D341Med (cell line): ENCODE data around the gene CHPT1.
"Not testable (repeated sequence)": the region's sequence is repeated elsewhere in the genome, so short reads cannot be mapped to it uniquely, and the experiment has no call there.

Source experiments
- DNase-seq: peaks from one replicate; pipeline ENCODE4 v3.0.0; 2012; ENCODE audit warnings: low spot score

Gene CHPT1

DNA sequence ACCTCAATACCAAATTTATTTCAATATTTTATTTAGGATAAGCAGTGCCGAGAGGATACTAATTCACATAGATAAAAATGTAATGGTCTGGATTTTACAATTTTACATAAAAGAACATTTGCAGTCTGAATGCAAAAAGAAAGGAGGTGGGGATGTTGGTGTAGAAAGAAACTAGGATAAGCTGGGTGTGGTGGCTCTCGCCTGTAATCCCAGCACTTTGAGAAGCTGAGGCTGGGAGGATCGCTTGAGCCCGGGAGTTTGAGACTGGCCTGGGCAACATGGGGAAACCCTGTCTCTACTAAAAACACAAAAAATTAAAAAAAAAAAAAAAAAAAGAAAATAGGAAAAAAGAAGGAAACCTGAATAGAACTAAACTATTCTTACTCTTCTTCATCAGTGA is 25.0 kb downstream of the CHPT1 start:
- DNase-seq: no peak

- no peak for DNase-seq
Measured at GRCh38 chr12:101727098-101727497, 29.7 kb downstream of the CHPT1 start.

DNA sequence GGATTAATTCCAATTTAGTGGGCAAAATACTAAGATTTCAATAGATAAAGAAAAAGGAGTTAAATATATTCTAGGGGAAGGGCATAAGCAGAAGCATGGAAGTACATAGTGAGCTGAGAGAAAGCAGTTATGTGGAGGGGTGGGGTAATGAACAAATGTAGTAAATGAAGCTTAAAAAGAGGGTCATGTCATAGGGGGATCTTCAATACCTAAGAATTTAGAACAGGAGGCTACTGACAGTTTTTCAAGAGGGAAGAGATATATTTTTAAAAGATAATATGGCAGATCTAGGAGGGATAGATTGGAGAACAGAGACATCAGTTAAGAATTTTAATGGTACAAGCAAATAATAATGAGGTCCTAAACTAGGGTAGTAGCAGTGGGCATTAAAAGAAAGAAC is 32.4 kb downstream of the CHPT1 start:
- DNase-seq: no peak

DNA sequence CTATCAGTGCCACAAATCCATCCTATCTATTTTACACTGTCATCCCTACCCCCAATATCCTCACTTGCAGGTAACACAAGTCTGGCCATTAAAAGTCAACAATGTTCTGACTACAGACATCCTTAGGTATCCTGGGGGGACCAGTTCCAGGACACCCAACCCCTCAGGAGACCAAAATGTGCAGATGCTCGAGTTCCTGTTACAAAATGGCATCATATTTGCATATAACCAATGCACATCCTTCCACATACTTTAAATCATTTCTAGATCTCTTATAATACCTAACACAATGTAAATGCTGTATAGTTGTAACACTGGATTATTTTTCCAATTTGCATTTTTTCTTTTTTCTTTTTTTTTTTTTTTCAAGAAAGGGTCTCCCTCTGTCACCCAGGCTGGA is 34.9 kb downstream of the CHPT1 start:
- DNase-seq: no peak

- DNase-seq: no peak
Measured at GRCh38 chr12:101733166-101733565, 35.7 kb downstream of the CHPT1 start.

- not testable (repeated sequence) for DNase-seq
Measured at GRCh38 chr12:101734482-101734881, 37.0 kb downstream of the CHPT1 start.

DNA sequence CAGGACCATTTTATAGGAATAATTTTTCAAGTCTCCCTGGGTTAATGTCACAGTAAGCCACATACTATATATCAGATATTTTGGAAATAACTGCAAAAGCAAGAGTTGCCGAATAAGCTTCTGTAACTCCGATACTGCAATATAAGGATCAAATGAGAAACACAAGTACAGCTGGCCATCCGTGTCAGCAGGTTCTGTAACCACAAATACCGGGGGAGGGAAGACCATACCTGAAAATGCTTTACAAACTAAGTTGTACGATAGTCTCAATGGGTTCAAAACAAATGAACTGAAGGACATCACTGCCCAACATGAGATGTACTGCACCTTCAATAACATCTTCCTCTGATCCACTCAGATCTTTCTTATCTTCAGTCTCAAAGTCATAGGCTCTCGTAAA is 40.0 kb downstream of the CHPT1 start:
- no peak for DNase-seq

GRCh38 chr12:101738920-101739665 is 41.7 kb downstream of the CHPT1 start, which contains the start of gene SYCP3:
Gene SYCP3, minus strand, starts transcription at chr12:101739462. Its CDS starts 1,527 bp downstream, at chr12:101737935.
- DNase-seq: no peak

GRCh38 chr12:101740566-101740965 is 43.1 kb downstream of the CHPT1 start:
- DNase-seq: no peak

DNA sequence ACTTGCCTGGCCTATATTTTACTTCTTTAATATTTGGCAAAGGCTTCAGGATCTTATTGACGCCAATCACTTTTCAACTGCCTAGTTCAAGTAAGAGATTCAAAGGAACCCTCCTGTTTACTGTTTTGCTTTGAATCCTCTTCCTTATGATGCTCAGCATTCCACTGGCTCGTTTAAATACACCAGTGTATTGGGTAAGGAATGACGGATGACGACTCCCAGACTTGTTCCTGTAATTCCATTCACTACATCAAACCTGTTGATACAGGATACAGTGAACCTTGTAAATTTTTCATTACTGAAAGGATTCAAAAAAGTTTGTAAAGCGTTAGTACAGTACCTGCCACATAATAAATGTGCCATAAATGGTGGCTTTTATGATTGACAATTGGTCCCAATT is 43.5 kb downstream of the CHPT1 start:
- DNase-seq: no peak

DNA sequence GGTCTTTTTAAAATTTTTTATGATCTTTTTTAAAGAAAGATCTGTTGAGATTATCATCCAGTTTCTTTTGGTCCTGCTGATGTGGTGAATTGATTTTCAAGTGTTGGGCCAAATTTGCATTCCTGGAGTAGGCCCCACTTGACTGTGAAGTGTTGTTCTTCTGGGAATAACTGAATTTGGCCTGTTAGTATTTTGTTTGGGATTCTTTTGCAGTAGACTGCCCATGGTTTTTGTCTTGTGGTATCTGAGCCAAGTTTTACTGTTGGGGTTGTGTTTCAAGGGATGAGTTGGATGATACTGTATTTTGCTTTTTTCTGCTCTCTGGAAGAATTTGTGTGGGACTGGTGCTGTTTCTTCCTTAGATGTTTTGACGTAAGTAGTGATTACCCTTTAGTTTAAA is 45.8 kb downstream of the CHPT1 start:
- DNase-seq: no peak

DNA sequence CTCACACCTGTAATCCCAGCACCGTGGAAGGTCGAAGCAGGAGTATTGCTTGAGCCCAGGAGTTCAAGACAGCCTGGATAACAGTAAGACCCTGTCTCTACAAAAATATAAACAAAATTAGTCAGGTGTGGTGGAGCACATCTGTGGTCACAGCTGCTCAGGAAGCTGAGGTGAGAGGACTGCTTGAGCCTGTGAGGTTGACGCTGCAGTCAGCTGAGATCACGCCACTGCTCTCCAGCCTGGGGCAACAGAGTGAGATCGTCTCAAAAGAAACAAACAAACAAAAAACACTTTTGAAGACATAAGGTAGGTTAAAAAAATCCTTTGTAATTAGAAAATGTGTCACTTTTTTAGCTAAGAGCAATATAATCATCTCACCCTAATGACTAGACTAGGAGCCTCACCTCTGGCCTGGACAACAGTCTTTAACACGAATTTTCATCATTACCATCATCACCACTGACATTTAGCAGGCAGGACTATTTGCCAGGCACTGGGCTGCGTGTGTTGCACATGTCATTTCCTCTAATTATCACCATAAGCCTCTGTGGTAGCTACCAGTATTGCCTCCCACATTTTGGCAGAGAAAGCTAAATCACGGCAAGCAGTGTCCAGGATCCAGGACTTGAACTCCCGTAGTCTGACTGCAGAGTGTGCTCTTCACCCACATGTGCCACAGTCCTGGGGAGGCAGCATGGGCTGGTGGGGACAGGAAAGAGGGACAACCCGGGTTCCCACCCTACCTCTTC is 46.5 kb downstream of the CHPT1 start:
- DNase-seq: no peak

DNA sequence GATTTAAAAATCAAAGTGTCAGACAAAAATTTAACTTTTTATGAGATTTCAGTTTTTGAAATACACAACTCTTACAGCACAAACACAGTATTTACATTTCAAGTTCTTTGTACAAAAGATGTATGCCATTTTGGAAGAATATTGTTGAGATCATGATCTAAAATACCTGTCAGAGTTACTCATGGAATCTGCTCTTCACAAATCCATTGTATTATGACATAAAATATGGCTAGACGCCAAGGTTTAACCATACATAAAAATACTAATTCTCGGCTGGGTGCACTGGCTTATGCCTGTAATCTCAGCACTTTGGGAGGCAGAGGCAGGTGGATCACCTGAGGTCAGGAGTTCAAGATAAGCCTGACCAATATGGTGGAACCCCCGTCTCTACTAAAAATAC is 48.0 kb downstream of the CHPT1 start:
- no peak for DNase-seq

- DNase-seq: no peak
Measured at GRCh38 chr12:101746196-101746595, 48.8 kb downstream of the CHPT1 start.

GRCh38 chr12:101746661-101747060 is 49.2 kb downstream of the CHPT1 start:
- no peak for DNase-seq

DNA sequence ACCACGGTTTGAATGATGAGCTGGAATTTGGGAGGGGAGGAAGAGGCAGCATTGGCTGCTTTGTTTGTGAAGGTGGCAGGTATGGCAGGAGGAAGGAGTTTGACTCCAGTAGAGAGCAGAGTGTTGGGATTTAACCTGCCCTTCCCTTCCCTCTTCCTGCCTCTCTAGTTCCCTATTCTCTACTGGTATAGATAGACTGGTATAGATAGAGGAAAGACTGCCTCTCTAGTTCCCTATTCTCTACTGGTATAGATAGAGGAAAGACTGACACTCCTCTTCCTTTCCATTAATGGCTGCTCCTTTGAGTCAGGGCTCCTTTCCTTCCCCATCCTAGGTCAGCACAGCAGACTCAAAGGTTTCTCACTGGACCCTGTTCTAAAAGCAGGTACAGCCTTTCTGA is 50.3 kb downstream of the CHPT1 start:
- DNase-seq: no peak

GRCh38 chr12:101748907-101749306 is 51.5 kb downstream of the CHPT1 start:
- DNase-seq: no peak

DNA sequence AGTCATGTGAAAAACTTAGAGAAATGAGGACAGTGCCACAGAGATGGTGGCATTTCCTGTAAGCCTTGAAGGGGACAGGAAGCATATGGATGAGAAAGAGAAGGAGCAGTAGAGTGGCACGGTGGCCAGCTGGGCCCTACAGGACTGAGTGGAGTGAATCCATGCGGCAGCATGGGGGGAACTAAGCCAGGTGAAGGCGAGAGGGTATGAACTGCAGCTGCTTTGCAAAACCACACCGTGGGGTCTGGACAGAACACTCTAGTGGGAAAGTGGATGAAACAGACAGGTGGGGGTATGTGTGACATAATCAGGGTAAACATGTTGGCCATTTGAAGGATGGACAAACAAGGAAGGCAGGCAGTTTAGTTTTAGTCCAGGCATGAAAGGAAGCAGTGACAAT is 52.2 kb downstream of the CHPT1 start:
- DNase-seq: no peak

GRCh38 chr12:101750152-101750551 is 52.7 kb downstream of the CHPT1 start:
- DNase-seq: no peak

DNA sequence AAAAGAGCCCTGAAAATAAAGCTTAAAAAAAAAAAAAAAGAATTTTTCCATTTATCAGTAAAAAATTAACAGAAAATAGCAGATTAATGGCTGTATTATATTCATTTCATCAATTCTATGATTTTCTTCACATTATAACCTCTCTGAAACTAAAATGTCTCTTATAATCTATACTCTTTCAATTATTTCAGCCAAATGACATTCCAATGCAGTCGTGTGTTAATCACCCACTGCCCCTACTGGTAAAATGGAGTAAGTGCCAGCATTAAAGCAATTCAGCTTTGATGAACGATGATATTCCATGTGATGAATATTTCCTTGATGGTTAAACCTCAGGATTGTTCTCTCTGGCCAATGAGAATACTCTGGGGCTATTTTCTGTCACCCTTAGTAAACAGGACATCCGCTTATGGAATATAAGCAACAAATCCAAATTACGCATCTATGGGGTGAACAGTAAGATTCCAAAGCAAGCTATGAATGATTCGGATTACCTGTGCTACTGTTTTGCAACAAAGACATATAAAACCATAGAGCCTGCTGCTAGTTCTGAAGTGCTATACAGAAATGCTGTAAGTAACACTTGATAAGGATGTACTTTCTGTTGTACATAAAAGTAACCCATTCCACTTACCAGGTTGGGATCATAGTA is 62.1 kb downstream of the CHPT1 start:
- DNase-seq: peak; percentile 64

- no peak for DNase-seq
Measured at GRCh38 chr12:101761350-101761749, 63.9 kb downstream of the CHPT1 start.

DNA sequence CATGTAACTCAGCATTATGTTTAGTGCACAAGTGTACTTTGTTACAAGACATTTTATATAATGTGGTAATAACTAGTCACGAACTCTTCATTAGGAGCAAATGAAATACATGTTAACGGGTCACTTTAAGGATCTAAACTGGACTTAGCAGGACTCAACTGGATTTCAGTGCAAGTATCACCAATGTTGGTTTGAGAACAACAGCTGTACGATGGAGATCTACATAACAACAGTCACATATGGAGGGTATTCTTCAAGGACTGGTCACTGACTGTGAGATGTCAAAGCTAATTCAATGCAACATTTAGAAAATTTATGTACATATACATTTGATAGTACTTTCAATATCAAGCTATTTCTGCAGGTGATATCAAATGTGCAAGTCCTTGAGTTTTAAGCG is 64.3 kb downstream of the CHPT1 start:
- DNase-seq: no peak
